Measurements from ENCODE around the gene BATF. TPM values are rescaled to one million over a fixed set of nuclear protein-coding genes. Genes with fewer than 3 reads are reported as not detected.
"Not testable (repeated sequence)": the region's sequence is repeated elsewhere in the genome, so short reads cannot be mapped to it uniquely, and the experiment has no call there.

The BATF gene
- total RNA-seq: not detected in 3 replicates
- long read RNA-seq: 0 reads

GRCh38 chr14:75522224-75522982, at the start of gene BATF:
Gene BATF, plus strand, starts transcription at chr14:75522469. Its CDS starts 214 bp downstream, at chr14:75522683.
- no peak within 1 kb of the TSS for H3K4me3 Mint-ChIP-seq (ENCODE audit: unreplicated experiment)
- H3K9me3 Mint-ChIP-seq (ENCODE audit: low read depth): no peaks in the 10 kb centered on the region
- DNase-seq (ENCODE audit: low spot score): no peak
- TF ChIP-seq CTCF (IDR thresholded peaks at IDR 0.05): no peak
- no peak within 1 kb of the TSS for H3K27ac Mint-ChIP-seq (ENCODE audit: unreplicated experiment)
- H3K4me1 Mint-ChIP-seq (ENCODE audit: low read depth): no peaks in the 10 kb centered on the region
- H3K27me3 Mint-ChIP-seq (ENCODE audit: low read depth): peaks cover 16% of the 10 kb centered on the region
- H3K36me3 Mint-ChIP-seq (ENCODE audit: low read depth): peaks cover 2% of the 10 kb centered on the region

- DNase-seq (ENCODE audit: low spot score); H3K4me1 Mint-ChIP-seq (ENCODE audit: low read depth); H3K4me3 Mint-ChIP-seq (ENCODE audit: unreplicated experiment); H3K27me3 Mint-ChIP-seq (ENCODE audit: low read depth); H3K9me3 Mint-ChIP-seq (ENCODE audit: low read depth); H3K27ac Mint-ChIP-seq (ENCODE audit: unreplicated experiment): not testable (repeated sequence)
- H3K36me3 Mint-ChIP-seq (ENCODE audit: low read depth): peaks cover 46% of the 10 kb centered on the region
Observed at GRCh38 chr14:75474127-75474526, 48.1 kb upstream of the BATF start.

GRCh38 chr14:75476274-75476995, 45.8 kb upstream of the BATF start:
- Mint-ChIP-seq H3K36me3 (ENCODE audit: low read depth) (peaks cover 34% of the 10 kb centered on the region), H3K27ac (ENCODE audit: unreplicated experiment) (no peak overlapping the region), H3K27me3 (ENCODE audit: low read depth) (no peaks in the 10 kb centered on the region), H3K9me3 (ENCODE audit: low read depth) (no peaks in the 10 kb centered on the region), H3K4me3 (ENCODE audit: unreplicated experiment) (no peak overlapping the region), H3K4me1 (ENCODE audit: low read depth) (no peaks in the 10 kb centered on the region)
- no peak for DNase-seq (ENCODE audit: low spot score)
- no peak for TF ChIP-seq CTCF (IDR thresholded peaks at IDR 0.05)

- Mint-ChIP-seq H3K36me3 (ENCODE audit: low read depth) (peaks cover 22% of the 10 kb centered on the region), H3K4me1 (ENCODE audit: low read depth) (no peaks in the 10 kb centered on the region), H3K27me3 (ENCODE audit: low read depth) (no peaks in the 10 kb centered on the region), H3K4me3 (ENCODE audit: unreplicated experiment) (no peak overlapping the region), H3K9me3 (ENCODE audit: low read depth) (no peaks in the 10 kb centered on the region), H3K27ac (ENCODE audit: unreplicated experiment) (no peak overlapping the region)
- DNase-seq (ENCODE audit: low spot score): no peak
- TF ChIP-seq CTCF (IDR thresholded peaks at IDR 0.05): no peak
Observed at GRCh38 chr14:75477881-75478280, 44.4 kb upstream of the BATF start.

- no peak overlapping the region for H3K27ac Mint-ChIP-seq (ENCODE audit: unreplicated experiment)
- H3K36me3 Mint-ChIP-seq (ENCODE audit: low read depth): peaks cover 10% of the 10 kb centered on the region
- H3K4me3 Mint-ChIP-seq (ENCODE audit: unreplicated experiment): no peak overlapping the region
Observed at GRCh38 chr14:75479770-75480600, 42.3 kb upstream of the BATF start.

More at GRCh38 chr14:75479770-75480600, 42.3 kb upstream of the BATF start:
- no peak for TF ChIP-seq CTCF (IDR thresholded peaks at IDR 0.05)
- no peaks in the 10 kb centered on the region for H3K9me3 Mint-ChIP-seq (ENCODE audit: low read depth)
- peaks cover 2% of the 10 kb centered on the region for H3K27me3 Mint-ChIP-seq (ENCODE audit: low read depth)
- DNase-seq (ENCODE audit: low spot score): no peak
- no peaks in the 10 kb centered on the region for H3K4me1 Mint-ChIP-seq (ENCODE audit: low read depth)

Measured in chondrocyte (in vitro differentiated cells).